HEK293T (cell line): ENCODE data around the gene NSF.

ENCODE experiments used
- CTBP1 ChIP-seq: fragments of 450-650 bp; IDR thresholded peaks from 2 replicates; pipeline ENCODE4 v1.6.1; 2016; ENCODE audit warnings: borderline replicate concordance
- FOXK2 ChIP-seq: fragments of 450-650 bp; IDR thresholded peaks from 2 replicates; pipeline ENCODE4 v1.6.1; 2016; ENCODE audit warnings: mild to moderate bottlenecking
- FOXM1 ChIP-seq: fragments of 450-650 bp; IDR thresholded peaks from 2 replicates; pipeline ENCODE4 v1.6.1; 2017; ENCODE audit warnings: mild to moderate bottlenecking, borderline replicate concordance
- TF ChIP-seq, protein P1 (sequence below): fragments of 450-650 bp; IDR thresholded peaks from 2 replicates; pipeline ENCODE4 v1.6.1; 2016

- TF ChIP-seq FOXK2 (no peak), FOXM1 (no peak), CTBP1 (no peak)
- TF ChIP-seq, protein P1, sequence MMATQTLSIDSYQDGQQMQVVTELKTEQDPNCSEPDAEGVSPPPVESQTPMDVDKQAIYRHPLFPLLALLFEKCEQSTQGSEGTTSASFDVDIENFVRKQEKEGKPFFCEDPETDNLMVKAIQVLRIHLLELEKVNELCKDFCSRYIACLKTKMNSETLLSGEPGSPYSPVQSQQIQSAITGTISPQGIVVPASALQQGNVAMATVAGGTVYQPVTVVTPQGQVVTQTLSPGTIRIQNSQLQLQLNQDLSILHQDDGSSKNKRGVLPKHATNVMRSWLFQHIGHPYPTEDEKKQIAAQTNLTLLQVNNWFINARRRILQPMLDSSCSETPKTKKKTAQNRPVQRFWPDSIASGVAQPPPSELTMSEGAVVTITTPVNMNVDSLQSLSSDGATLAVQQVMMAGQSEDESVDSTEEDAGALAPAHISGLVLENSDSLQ, result no peak
These were observed 213.1 kb downstream of the NSF start for GRCh38 chr17:46803544-46803943.
